Measurements from ENCODE around the gene FAM114A1.
"Not testable (repeated sequence)": the region's sequence is repeated elsewhere in the genome, so short reads cannot be mapped to it uniquely, and the experiment has no call there.

Gene FAM114A1

DNA sequence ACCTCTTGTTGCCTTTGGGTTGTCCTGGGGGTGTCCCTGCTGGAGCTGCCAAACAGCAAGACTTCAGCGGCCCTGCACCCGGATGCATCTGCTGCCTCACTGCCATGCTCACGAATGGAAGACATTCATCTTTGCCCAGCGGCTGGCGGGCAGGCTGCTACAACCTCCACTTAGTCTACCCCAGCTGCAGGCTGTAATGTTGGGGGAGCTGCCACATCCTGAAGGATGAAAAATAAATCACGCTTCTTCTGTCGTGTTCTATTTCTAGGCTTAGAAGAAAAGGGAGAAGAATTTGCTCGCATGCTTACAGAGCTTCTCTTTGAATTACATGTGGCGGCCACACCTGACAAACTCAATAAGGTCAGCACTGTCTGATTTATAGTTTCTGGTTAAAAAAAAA, 61.4 kb downstream of the FAM114A1 start:
- no peak for TF ChIP-seq CTCF (conservative IDR thresholded peaks at IDR 0.05; ENCODE audit: low read depth, low read length)
- H3K4me3 ChIP-seq (ENCODE audit: low read length) = no peak overlapping the region
- DNase-seq (ENCODE audit: low read depth) = no peak

- DNase-seq (ENCODE audit: low read depth) = no peak
- no peak overlapping the region for H3K4me3 ChIP-seq (ENCODE audit: low read length)
- no peak for TF ChIP-seq CTCF (conservative IDR thresholded peaks at IDR 0.05; ENCODE audit: low read depth, low read length)
Observed at GRCh38 chr4:38930204-38930603, 62.6 kb downstream of the FAM114A1 start.

- no peak for TF ChIP-seq CTCF (conservative IDR thresholded peaks at IDR 0.05; ENCODE audit: low read depth, low read length)
- no peak overlapping the region for H3K4me3 ChIP-seq (ENCODE audit: low read length)
- no peak for DNase-seq (ENCODE audit: low read depth)
Observed at GRCh38 chr4:38930707-38931106, 63.1 kb downstream of the FAM114A1 start.

- H3K4me3 ChIP-seq (ENCODE audit: low read length) = no peak overlapping the region
- DNase-seq (ENCODE audit: low read depth) = no peak
- no peak for TF ChIP-seq CTCF (conservative IDR thresholded peaks at IDR 0.05; ENCODE audit: low read depth, low read length)
Observed at GRCh38 chr4:38931125-38931524, 63.5 kb downstream of the FAM114A1 start.

DNA sequence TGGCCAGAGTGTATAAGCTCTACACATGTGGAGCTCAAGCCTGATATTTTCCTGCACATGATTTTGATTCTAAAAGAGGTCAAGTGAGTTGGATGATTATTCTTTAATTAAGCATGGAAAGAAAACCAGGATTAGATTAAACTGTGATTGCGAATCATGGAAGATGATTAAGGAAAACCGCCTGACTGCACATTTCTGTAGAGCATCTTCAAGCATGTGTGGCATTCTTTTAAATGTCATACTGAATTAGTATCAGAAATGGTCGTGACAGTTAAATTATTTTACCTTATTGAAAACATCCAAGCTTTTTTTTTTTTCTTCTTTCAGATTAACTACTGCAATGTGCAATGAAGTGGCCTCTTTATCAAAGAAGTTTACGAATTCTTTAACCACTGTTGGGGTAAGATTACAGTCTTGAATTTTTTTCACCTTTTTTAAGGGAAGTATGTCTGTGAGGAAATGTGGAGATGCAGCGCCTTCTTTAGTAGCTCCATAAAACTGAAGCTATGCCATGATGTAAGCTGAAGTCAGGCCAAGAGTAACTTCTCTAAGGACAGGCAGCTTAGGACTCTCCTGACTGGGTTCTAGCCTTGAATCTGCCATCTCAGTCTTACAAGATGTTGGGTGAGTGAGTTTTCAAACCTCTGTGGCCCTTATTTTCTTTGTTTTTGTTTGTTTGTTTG, 67.9 kb downstream of the FAM114A1 start:
- DNase-seq (ENCODE audit: low read depth) = peak; percentile 48
- no peak overlapping the region for H3K4me3 ChIP-seq (ENCODE audit: low read length)
- no peak for TF ChIP-seq CTCF (conservative IDR thresholded peaks at IDR 0.05; ENCODE audit: low read depth, low read length)

DNA sequence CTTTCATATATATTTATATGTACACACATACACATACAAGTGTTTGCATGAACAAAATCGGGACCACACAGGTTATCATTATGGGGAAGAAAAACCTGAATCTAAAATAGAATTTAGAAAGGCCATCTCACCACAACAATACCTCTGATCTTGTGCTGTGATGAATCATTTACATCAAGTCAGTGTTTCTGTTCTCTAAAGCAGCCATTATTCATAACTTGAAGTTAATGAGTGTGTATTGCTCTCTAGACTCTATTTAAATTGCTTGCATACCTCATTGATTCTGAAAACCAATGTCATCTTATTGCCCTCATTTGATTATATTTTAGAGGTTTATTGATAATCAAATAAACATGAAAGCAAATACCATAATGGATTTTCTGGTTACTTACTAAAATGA, 71.6 kb downstream of the FAM114A1 start:
- no peak for TF ChIP-seq CTCF (conservative IDR thresholded peaks at IDR 0.05; ENCODE audit: low read depth, low read length)
- H3K4me3 ChIP-seq (ENCODE audit: low read length) = no peak overlapping the region
- DNase-seq (ENCODE audit: low read depth) = no peak

DNA sequence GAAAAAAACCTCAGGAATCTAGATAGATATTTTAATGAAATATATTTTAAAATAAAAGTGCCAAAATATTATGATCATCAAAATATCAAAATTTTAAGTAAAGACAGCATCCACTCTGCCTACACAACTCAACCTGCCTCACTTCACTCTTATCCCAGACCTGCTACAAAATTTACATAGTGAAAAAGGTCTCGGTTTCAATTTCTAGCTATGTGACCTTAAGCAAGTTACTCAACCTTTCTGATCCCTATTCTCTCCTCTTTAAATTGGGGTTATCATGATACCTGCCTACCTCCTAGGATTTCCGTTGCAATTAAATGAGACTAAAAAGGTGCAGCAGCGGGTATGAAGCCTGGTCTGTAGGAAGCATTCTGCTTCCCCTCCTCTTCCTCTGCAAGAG, 72.9 kb downstream of the FAM114A1 start:
- no peak for DNase-seq (ENCODE audit: low read depth)
- no peak for TF ChIP-seq CTCF (conservative IDR thresholded peaks at IDR 0.05; ENCODE audit: low read depth, low read length)
- H3K4me3 ChIP-seq (ENCODE audit: low read length) = no peak overlapping the region

GRCh38 chr4:38941906-38942305, 74.3 kb downstream of the FAM114A1 start:
- not testable (repeated sequence) for H3K4me3 ChIP-seq (ENCODE audit: low read length); DNase-seq (ENCODE audit: low read depth)
